HEK293T (cell line): Measurements from ENCODE around the gene LRMDA.
"Not testable (repeated sequence)": the region's sequence is repeated elsewhere in the genome, so short reads cannot be mapped to it uniquely, and the experiment has no call there.

Experiments used
- CTCF ChIA-PET: fragments of 350-600 bp; formaldehyde crosslinking; extraction: SDS; loops from one replicate; lab custom pipeline; 2021; ENCODE audit warnings: antibody characterized with exemption, inconsistent platforms; lab: Yijun Ruan, JAX
- POLR2A ChIA-PET: fragments of 350-600 bp; formaldehyde crosslinking; extraction: SDS; loops from one replicate; lab custom pipeline; 2020; ENCODE audit warnings: antibody characterized with exemption, inconsistent platforms; lab: Yijun Ruan, JAX
- DNase-seq: peaks from one replicate; pipeline ENCODE4 v3.0.0; 2012; ENCODE audit warnings: mixed read lengths; ENCODE audit errors: extremely low spot score
- ARNT ChIP-seq: fragments of 450-650 bp; IDR thresholded peaks from 2 replicates; pipeline ENCODE4 v1.6.1; 2017; ENCODE audit warnings: mild to moderate bottlenecking
- BHLHE40 ChIP-seq: fragments of 450-650 bp; IDR thresholded peaks from 2 replicates; pipeline ENCODE4 v1.6.1; 2016; ENCODE audit warnings: mild to moderate bottlenecking, moderate library complexity, borderline replicate concordance
- CTBP1 ChIP-seq: fragments of 450-650 bp; IDR thresholded peaks from 2 replicates; pipeline ENCODE4 v1.6.1; 2016; ENCODE audit warnings: borderline replicate concordance
- ELF4 ChIP-seq: fragments of 450-650 bp; IDR thresholded peaks from 2 replicates; pipeline ENCODE4 v1.6.1; 2017; ENCODE audit warnings: antibody characterized with exemption
- FOXA1 ChIP-seq: fragments of 450-650 bp; IDR thresholded peaks from 2 replicates; pipeline ENCODE4 v1.6.1; 2016; ENCODE audit warnings: mild to moderate bottlenecking
- FOXK2 ChIP-seq: fragments of 450-650 bp; IDR thresholded peaks from 2 replicates; pipeline ENCODE4 v1.6.1; 2016; ENCODE audit warnings: mild to moderate bottlenecking
- FOXM1 ChIP-seq: fragments of 450-650 bp; IDR thresholded peaks from 2 replicates; pipeline ENCODE4 v1.6.1; 2017; ENCODE audit warnings: mild to moderate bottlenecking, borderline replicate concordance
- HDGF ChIP-seq: fragments of 450-650 bp; IDR thresholded peaks from 2 replicates; pipeline ENCODE4 v1.6.1; 2017; ENCODE audit warnings: antibody characterized with exemption, borderline replicate concordance
- L3MBTL2 ChIP-seq: fragments of 450-650 bp; conservative IDR thresholded peaks from 2 replicates; pipeline ENCODE4 v1.6.1; 2016; ENCODE audit warnings: mild to moderate bottlenecking
- LEF1 ChIP-seq: fragments of 450-650 bp; IDR thresholded peaks from 2 replicates; pipeline ENCODE4 v1.6.1; 2017; ENCODE audit warnings: mild to moderate bottlenecking, borderline replicate concordance
- NFRKB ChIP-seq: fragments of 450-650 bp; IDR thresholded peaks from 2 replicates; pipeline ENCODE4 v1.6.1; 2016; ENCODE audit warnings: mild to moderate bottlenecking, moderate library complexity
- PKNOX1 ChIP-seq: fragments of 450-650 bp; IDR thresholded peaks from 2 replicates; pipeline ENCODE4 v1.6.1; 2016
- SP1 ChIP-seq: fragments of 450-650 bp; IDR thresholded peaks from 2 replicates; pipeline ENCODE4 v1.6.1; 2017
- SUZ12 ChIP-seq: fragments of 450-650 bp; IDR thresholded peaks from 2 replicates; pipeline ENCODE4 v1.6.1; 2016; ENCODE audit warnings: mild to moderate bottlenecking
- TARDBP ChIP-seq: fragments of 450-650 bp; IDR thresholded peaks from 2 replicates; pipeline ENCODE4 v1.6.1; 2016
- ZNF384 ChIP-seq: fragments of 450-650 bp; IDR thresholded peaks from 2 replicates; pipeline ENCODE4 v1.6.1; 2016

The LRMDA gene

GRCh38 chr10:75616874-75617478 is 185.6 kb downstream of the LRMDA start:
- DNase-seq: no peak
- POLR2A ChIA-PET: interaction anchor here (0.8 to 0.9 kb wide), 2 partner anchors 211 to 215 kb away, joined by 3 read pairs; partner anchors contain the start of gene ZNF503
- CTCF ChIA-PET: no interaction called here

DNA sequence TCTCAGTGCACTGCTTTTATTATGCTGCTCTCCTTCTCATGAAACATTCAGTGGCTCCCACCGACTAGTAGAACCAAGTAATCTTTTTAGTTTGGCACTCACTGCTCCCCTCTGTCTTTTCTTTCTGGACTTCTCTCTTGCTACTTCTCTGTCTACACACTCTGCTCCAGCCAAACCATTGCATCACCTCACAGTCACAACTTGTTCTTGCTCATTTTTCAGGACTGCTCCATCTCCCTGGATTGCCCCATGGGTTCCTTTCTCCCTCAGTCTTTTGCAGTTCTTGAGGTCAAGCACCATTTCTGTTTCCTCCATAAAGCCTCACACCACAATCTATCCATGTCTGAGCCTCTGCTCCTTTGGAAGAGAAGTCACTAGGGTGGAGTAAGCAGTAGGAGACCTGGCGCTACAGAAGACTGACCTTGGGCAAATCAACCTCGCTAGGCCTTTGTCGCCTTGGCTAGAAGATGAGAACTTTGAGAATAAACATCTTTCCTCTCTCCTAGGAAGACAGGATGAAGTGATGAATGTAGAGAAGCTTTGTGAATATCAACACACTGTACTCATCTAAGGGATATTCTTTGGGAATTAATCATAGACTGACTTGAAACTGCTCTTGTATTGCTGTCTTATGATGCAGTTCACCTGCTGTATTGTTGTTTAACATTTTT is 186.2 kb downstream of the LRMDA start:
- DNase-seq: no peak
- POLR2A ChIA-PET: no interaction called here
- CTCF ChIA-PET: no interaction called here
- TF ChIP-seq TARDBP: no peak
- TF ChIP-seq CTBP1: no peak
- TF ChIP-seq NFRKB: no peak
- no peak for TF ChIP-seq LEF1
- no peak for TF ChIP-seq ELF4
- TF ChIP-seq ARNT: no peak
- TF ChIP-seq HDGF: no peak
- TF ChIP-seq PKNOX1: no peak

More at GRCh38 chr10:75616874-75617478, 185.6 kb downstream of the LRMDA start:
- no peak for TF ChIP-seq FOXA1
- TF ChIP-seq PKNOX1: no peak
- no peak for TF ChIP-seq ZNF384
- no peak for TF ChIP-seq LEF1
- TF ChIP-seq SP1: no peak
- no peak for TF ChIP-seq ARNT
- TF ChIP-seq SUZ12: no peak
- no peak for TF ChIP-seq CTBP1
- no peak for TF ChIP-seq FOXK2
- no peak for TF ChIP-seq HDGF
- no peak for TF ChIP-seq L3MBTL2
- no peak for TF ChIP-seq FOXM1
- TF ChIP-seq TARDBP: no peak
- TF ChIP-seq NFRKB: no peak
- TF ChIP-seq ELF4: no peak
- no peak for TF ChIP-seq BHLHE40

GRCh38 chr10:75619635-75620034 is 188.2 kb downstream of the LRMDA start:
- no peak for DNase-seq
- ChIA-PET CTCF (interaction anchor here (1.5 kb wide), 1 partner anchor 31 kb away, joined by 4 read pairs; no protein-coding TSS in a partner anchor), POLR2A (no interaction called here)
- TF ChIP-seq FOXK2: no peak
- TF ChIP-seq NFRKB: no peak

GRCh38 chr10:75620356-75620755 is 188.9 kb downstream of the LRMDA start:
- ChIA-PET CTCF (interaction anchor here (1.5 kb wide), 1 partner anchor 31 kb away, joined by 4 read pairs; no protein-coding TSS in a partner anchor), POLR2A (no interaction called here)
- DNase-seq: no peak
- TF ChIP-seq SP1: no peak

- DNase-seq, CTCF ChIA-PET: not testable (repeated sequence)
- POLR2A ChIA-PET: interaction anchor here (0.9 kb wide), 1 partner anchor 21 kb away, joined by 3 read pairs; no protein-coding TSS in a partner anchor
These were observed 189.6 kb downstream of the LRMDA start for GRCh38 chr10:75621003-75621402.

- CTCF ChIA-PET: interaction anchor here (1.0 kb wide), 1 partner anchor 86 kb away, joined by 5 read pairs; no protein-coding TSS in a partner anchor
- TF ChIP-seq LEF1 (no peak), PKNOX1 (0 out of 2 replicates have a peak, but pooled peaks have one; percentile 4)
- POLR2A ChIA-PET: interaction anchor here (1.1 to 2.2 kb wide), 2 partner anchors 9 to 221 kb away, joined by 4 to 9 read pairs; partner anchors contain the start of gene ZNF503
- no peak for DNase-seq
These were observed 191.1 kb downstream of the LRMDA start for GRCh38 chr10:75622503-75622902.

- POLR2A ChIA-PET: interaction anchor here (1.1 to 2.2 kb wide), 3 partner anchors 10 to 222 kb away, joined by 4 to 9 read pairs (median 5); partner anchors contain the start of gene ZNF503
- no peak for TF ChIP-seq NFRKB
- no peak for TF ChIP-seq FOXK2
- no peak for TF ChIP-seq BHLHE40
- no peak for TF ChIP-seq HDGF
- TF ChIP-seq PKNOX1: peak; percentile 2; the same call in 1 of the 2 replicates
- DNase-seq: no peak
- CTCF ChIA-PET: interaction anchor here (0.8 to 1.0 kb wide), 3 partner anchors 8 to 85 kb away, joined by 3 to 5 read pairs (median 3); no protein-coding TSS in a partner anchor
These were observed 192.1 kb downstream of the LRMDA start for GRCh38 chr10:75623310-75624093.
